ENCODE results near the gene COQ4.

The COQ4 gene

GRCh38 chr9:128335914-128336313, 13.3 kb downstream of the COQ4 start:
- no peak for TF ChIP-seq SIN3A (IDR thresholded peaks at IDR 0.05; ENCODE audit: borderline replicate concordance, insufficient read depth, low read length)

GRCh38 chr9:128337936-128338335, 15.3 kb downstream of the COQ4 start:
- TF ChIP-seq POLR2AphosphoS5 (IDR thresholded peaks at IDR 0.05; ENCODE audit: low read depth, low read length) (no peak), FOXP2 (optimal IDR thresholded peaks at IDR 0.05; ENCODE audit: borderline replicate concordance, extremely low read depth, extremely low read length, insufficient read depth) (no peak), SIN3A (IDR thresholded peaks at IDR 0.05; ENCODE audit: borderline replicate concordance, insufficient read depth, low read length) (no peak), TAF1 (IDR thresholded peaks at IDR 0.05; ENCODE audit: borderline replicate concordance, insufficient read depth, low read length) (no peak)
- TF ChIP-seq, protein P1, sequence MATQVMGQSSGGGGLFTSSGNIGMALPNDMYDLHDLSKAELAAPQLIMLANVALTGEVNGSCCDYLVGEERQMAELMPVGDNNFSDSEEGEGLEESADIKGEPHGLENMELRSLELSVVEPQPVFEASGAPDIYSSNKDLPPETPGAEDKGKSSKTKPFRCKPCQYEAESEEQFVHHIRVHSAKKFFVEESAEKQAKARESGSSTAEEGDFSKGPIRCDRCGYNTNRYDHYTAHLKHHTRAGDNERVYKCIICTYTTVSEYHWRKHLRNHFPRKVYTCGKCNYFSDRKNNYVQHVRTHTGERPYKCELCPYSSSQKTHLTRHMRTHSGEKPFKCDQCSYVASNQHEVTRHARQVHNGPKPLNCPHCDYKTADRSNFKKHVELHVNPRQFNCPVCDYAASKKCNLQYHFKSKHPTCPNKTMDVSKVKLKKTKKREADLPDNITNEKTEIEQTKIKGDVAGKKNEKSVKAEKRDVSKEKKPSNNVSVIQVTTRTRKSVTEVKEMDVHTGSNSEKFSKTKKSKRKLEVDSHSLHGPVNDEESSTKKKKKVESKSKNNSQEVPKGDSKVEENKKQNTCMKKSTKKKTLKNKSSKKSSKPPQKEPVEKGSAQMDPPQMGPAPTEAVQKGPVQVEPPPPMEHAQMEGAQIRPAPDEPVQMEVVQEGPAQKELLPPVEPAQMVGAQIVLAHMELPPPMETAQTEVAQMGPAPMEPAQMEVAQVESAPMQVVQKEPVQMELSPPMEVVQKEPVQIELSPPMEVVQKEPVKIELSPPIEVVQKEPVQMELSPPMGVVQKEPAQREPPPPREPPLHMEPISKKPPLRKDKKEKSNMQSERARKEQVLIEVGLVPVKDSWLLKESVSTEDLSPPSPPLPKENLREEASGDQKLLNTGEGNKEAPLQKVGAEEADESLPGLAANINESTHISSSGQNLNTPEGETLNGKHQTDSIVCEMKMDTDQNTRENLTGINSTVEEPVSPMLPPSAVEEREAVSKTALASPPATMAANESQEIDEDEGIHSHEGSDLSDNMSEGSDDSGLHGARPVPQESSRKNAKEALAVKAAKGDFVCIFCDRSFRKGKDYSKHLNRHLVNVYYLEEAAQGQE (IDR thresholded peaks at IDR 0.05; ENCODE audit: insufficient read depth in 1 of 2, low read depth in 2 of 2, low read length in 2 of 2), result no peak

DNA sequence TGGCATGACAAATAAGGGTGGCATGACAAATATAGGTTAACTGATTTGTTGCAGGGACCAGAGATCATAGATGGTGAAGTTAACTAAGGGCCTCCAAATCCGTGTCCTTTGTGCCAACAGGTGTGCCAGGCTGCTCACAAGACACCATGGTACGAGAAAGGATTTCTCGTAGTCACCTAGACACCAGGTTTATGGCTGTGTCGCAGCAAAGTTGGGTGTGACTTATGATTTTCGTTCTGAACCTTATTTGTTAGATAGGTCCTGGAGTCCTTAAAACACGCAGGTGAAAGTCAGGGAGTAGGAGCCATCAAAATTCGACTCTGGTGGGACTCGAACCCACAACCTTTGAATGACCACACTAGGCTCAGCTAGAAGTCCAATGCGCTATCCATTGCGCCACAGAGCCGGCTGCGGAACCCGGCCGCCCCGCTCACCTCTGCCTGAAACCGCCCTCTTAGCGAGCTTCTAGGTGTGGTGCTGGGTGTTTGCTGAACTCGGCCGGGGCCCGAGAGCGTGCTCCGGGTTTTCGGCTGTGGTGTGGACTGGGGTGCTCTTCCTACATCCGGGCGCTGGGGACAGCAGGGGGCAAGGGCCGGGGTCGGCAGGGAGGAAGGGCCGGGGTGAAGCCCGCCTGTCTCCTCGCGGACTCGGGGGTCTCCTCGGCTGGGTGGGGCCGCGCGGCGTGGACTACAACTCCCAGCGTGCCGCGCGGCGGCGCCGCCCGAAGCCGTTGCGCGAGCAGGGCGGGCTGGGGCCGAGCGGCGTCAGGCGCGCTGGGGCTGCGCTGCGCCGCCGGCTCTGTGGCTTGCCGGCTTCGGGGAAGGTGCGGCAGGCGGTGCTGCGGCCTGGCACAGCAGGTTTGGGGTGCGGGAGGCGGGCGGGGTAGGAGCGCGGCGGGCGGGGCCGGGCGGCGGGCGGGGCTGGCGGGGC, 17.4 kb downstream of the COQ4 start, which contains the start of gene SLC27A4:
Gene SLC27A4, plus strand, starts transcription at position 767 of the 930 bp plus-strand sequence. CDS start 2,606 bp downstream, outside the sequence.
- TF ChIP-seq FOXP2 (optimal IDR thresholded peaks at IDR 0.05; ENCODE audit: borderline replicate concordance, extremely low read depth, extremely low read length, insufficient read depth), result peak; percentile 21
- no peak for TF ChIP-seq SIN3A (IDR thresholded peaks at IDR 0.05; ENCODE audit: borderline replicate concordance, insufficient read depth, low read length)
- no peak for TF ChIP-seq POLR2AphosphoS5 (IDR thresholded peaks at IDR 0.05; ENCODE audit: low read depth, low read length)
- peak; percentile 58; the same call in 1 of the 2 replicates for TF ChIP-seq TAF1 (IDR thresholded peaks at IDR 0.05; ENCODE audit: borderline replicate concordance, insufficient read depth, low read length)

- TF ChIP-seq, protein P1 (IDR thresholded peaks at IDR 0.05; ENCODE audit: insufficient read depth in 1 of 2, low read depth in 2 of 2, low read length in 2 of 2), result no peak
These were observed 18.2 kb downstream of the COQ4 start for GRCh38 chr9:128340691-128341434.

- TF ChIP-seq, protein P1 (IDR thresholded peaks at IDR 0.05; ENCODE audit: insufficient read depth in 1 of 2, low read depth in 2 of 2, low read length in 2 of 2), result no peak
- 0 out of 2 replicates have a peak, but pooled peaks have one; percentile 24 for TF ChIP-seq SIN3A (IDR thresholded peaks at IDR 0.05; ENCODE audit: borderline replicate concordance, insufficient read depth, low read length)
These were observed 18.8 kb downstream of the COQ4 start for GRCh38 chr9:128341435-128341849.

Data from PFSK-1 (cell line).